ENCODE results near the gene TTC17. TPM values are rescaled to one million over a fixed set of nuclear protein-coding genes. Genes with fewer than 3 reads are reported as not detected.

TTC17 gene
- total RNA-seq, 1 donor from 2014 or later: 94.9 TPM

GRCh38 chr11:43505171-43505570 lies 146.5 kb downstream of the TTC17 start:
- Mint-ChIP-seq H3K36me3 (no peaks in the 10 kb centered on the region), H3K9me3 (no peaks in the 10 kb centered on the region), H3K27me3 (peaks cover 8% of the 10 kb centered on the region), H3K4me1 (ENCODE audit: unreplicated experiment) (peaks cover 16% of the 10 kb centered on the region), H3K4me3 (no peak overlapping the region), H3K27ac (no peak overlapping the region)
- no peak for DNase-seq (ENCODE audit: extremely low spot score, unreplicated experiment)
- TF ChIP-seq, protein P1, sequence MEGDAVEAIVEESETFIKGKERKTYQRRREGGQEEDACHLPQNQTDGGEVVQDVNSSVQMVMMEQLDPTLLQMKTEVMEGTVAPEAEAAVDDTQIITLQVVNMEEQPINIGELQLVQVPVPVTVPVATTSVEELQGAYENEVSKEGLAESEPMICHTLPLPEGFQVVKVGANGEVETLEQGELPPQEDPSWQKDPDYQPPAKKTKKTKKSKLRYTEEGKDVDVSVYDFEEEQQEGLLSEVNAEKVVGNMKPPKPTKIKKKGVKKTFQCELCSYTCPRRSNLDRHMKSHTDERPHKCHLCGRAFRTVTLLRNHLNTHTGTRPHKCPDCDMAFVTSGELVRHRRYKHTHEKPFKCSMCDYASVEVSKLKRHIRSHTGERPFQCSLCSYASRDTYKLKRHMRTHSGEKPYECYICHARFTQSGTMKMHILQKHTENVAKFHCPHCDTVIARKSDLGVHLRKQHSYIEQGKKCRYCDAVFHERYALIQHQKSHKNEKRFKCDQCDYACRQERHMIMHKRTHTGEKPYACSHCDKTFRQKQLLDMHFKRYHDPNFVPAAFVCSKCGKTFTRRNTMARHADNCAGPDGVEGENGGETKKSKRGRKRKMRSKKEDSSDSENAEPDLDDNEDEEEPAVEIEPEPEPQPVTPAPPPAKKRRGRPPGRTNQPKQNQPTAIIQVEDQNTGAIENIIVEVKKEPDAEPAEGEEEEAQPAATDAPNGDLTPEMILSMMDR (conservative IDR thresholded peaks at IDR 0.05): no peak

DNA sequence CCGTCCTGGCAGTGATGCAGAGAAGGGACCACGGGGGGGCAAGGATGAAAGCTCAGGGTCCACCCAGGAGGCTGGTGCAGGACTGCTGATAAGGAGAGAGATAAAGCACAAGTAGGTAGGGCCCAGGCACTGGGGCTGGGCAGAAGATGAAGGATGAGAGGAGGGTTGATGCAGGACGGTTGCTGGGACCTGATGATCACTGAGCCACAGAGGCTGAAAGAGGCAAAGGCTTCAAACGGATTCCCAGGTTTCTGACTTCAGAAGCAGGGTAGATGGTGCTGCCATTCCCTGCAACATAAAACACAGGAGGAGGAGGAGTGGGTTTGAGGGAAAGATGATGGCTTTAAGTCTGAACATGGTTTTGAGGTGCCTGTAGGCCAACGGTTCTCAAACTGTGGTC lies 148.5 kb downstream of the TTC17 start:
- H3K4me3 Mint-ChIP-seq: no peak overlapping the region
- TF ChIP-seq, protein P1 (conservative IDR thresholded peaks at IDR 0.05): no peak
- no peaks in the 10 kb centered on the region for H3K36me3 Mint-ChIP-seq
- peaks cover 4% of the 10 kb centered on the region for H3K27me3 Mint-ChIP-seq
- H3K9me3 Mint-ChIP-seq: no peaks in the 10 kb centered on the region
- DNase-seq (ENCODE audit: extremely low spot score, unreplicated experiment): no peak
- peaks cover 16% of the 10 kb centered on the region for H3K4me1 Mint-ChIP-seq (ENCODE audit: unreplicated experiment)
- no peak overlapping the region for H3K27ac Mint-ChIP-seq

GRCh38 chr11:43508511-43508918 lies 149.8 kb downstream of the TTC17 start:
- H3K27ac Mint-ChIP-seq: no peak overlapping the region
- H3K4me3 Mint-ChIP-seq: no peak overlapping the region
- TF ChIP-seq, protein P1 (conservative IDR thresholded peaks at IDR 0.05): no peak
- no peak for DNase-seq (ENCODE audit: extremely low spot score, unreplicated experiment)
- H3K27me3 Mint-ChIP-seq: peaks cover 4% of the 10 kb centered on the region
- H3K4me1 Mint-ChIP-seq (ENCODE audit: unreplicated experiment): peaks cover 16% of the 10 kb centered on the region
- no peaks in the 10 kb centered on the region for H3K9me3 Mint-ChIP-seq
- no peaks in the 10 kb centered on the region for H3K36me3 Mint-ChIP-seq

DNA sequence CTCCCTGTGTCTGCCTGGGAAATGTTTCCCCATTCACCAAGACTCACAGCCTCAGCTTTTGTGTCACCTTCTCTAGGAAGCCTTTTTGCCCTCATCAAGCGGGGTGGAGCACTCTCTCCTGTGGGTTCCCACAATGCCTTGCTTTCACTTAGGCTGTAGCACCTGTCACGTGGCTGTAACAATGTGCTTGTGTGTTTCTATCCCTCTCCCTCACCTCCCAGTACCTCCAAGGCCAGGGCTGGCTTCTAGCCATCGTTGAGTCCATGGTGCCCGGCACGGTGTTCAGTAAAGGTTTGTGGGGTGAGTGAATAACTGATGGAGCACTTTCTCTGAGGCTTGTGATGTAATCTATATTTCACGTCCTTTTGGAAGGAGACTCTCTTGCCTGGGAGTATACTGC lies 153.2 kb downstream of the TTC17 start:
- Mint-ChIP-seq H3K27ac (no peak overlapping the region), H3K4me1 (ENCODE audit: unreplicated experiment) (peaks cover 16% of the 10 kb centered on the region), H3K4me3 (no peak overlapping the region), H3K9me3 (no peaks in the 10 kb centered on the region), H3K27me3 (peaks cover 4% of the 10 kb centered on the region), H3K36me3 (no peaks in the 10 kb centered on the region)
- TF ChIP-seq, protein P1 (conservative IDR thresholded peaks at IDR 0.05): no peak
- DNase-seq (ENCODE audit: extremely low spot score, unreplicated experiment): no peak

DNA sequence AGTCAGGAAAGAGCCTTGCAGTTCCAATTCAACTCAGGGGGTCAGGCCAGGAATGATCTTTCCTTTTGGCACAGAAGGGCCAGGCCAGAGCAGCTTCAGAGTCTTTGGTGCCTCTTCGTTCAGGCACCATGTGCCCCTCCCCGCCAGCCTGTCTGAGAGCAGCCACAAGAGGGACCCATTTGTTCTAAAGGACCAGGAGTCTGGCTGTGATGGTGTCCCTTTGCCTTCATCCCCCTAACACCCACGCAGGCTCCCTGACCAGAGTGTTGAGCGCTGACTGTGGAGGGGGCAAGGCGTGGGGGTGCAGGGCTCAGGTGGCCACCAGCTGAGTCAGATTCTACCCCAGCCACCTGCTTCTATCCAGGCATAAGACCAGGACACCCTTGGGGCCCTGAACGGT lies 156.4 kb downstream of the TTC17 start:
- no peaks in the 10 kb centered on the region for H3K36me3 Mint-ChIP-seq
- no peak overlapping the region for H3K27ac Mint-ChIP-seq
- H3K4me3 Mint-ChIP-seq: no peak overlapping the region
- peaks cover 11% of the 10 kb centered on the region for H3K27me3 Mint-ChIP-seq
- TF ChIP-seq, protein P1 (conservative IDR thresholded peaks at IDR 0.05): peak; percentile 63
- DNase-seq (ENCODE audit: extremely low spot score, unreplicated experiment): no peak
- H3K9me3 Mint-ChIP-seq: no peaks in the 10 kb centered on the region
- no peaks in the 10 kb centered on the region for H3K4me1 Mint-ChIP-seq (ENCODE audit: unreplicated experiment)

DNA sequence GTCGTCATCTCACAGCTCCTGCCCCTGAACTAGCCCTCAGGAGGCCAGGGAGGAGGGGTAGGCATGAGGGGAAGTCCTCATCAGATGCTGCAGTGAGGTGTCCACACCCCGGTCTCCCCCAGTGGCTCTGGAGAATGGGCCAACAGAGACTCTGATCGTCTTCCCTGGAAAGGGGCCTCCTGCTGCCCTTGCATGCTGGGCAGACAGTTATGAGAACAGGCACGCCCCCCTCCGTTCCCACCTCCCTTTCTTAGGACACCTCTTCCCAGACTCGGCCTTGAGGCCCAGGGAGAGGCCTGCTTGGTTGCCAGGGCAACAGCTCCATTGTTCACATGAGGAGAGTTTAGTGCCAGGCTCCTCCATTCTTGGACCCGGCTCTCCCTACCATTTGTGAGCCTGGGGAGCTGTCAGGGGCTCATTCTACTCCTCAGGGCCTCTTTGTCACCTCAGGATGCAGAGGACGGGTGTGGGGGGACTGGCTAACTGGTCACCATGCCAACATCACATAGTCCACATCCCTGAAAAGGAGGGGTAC lies 157.7 kb downstream of the TTC17 start:
- Mint-ChIP-seq H3K9me3 (peaks cover 6% of the 10 kb centered on the region), H3K4me3 (no peak overlapping the region), H3K27ac (no peak overlapping the region), H3K4me1 (ENCODE audit: unreplicated experiment) (no peaks in the 10 kb centered on the region), H3K36me3 (no peaks in the 10 kb centered on the region), H3K27me3 (peaks cover 15% of the 10 kb centered on the region)
- TF ChIP-seq, protein P1 (conservative IDR thresholded peaks at IDR 0.05): no peak
- DNase-seq (ENCODE audit: extremely low spot score, unreplicated experiment): no peak
